DND-41 (cell line): Measurements from ENCODE around the gene CASQ1.

Experiments used
- EZH2 ChIP-seq: IDR thresholded peaks from 3 replicates; pipeline ENCODE4 v1.6.1; 2012; ENCODE audit warnings: borderline replicate concordance, low read depth, mild to moderate bottlenecking, moderate library complexity, low read length, inconsistent platforms; ENCODE audit not compliant: severe bottlenecking
- TF ChIP-seq, protein P1 (sequence below): IDR thresholded peaks from 2 replicates; pipeline ENCODE4 v1.5.1; 2012; ENCODE audit warnings: borderline replicate concordance, low read length, moderate library complexity, mild to moderate bottlenecking; ENCODE audit not compliant: poor library complexity, severe bottlenecking; ENCODE audit errors: extremely low read depth

DNA sequence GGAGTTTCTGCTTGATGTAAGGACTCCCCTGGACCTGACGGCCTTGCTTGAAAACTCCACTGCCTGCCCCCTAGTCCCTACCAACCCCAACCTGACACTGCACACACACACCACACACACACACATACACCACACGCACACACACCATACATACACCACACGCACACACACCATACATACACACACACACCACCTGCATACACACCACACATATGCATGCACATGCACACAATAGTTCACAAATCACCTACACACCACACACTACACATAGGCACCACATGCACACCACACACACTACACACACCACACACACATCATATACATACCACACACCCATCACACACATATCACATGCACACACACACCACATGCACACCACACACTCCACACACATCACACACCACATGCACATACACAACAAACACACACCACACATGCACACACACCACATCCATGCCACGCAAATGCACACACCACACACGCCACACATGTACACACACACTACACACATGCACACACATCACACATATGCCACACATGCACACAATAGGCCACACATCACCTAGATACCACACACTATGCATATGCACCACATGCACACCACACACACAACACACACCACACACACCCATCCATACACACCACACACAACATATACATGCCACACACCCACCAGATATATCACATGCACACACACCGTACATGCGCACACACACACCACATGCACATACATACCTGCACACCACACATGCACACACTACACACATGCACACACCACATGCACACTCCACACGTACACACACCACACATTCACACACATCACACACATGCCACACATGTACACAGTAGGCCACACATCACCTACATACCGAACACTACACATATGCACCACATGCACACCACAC is 3.7 kb downstream of the CASQ1 start:
- TF ChIP-seq, protein P1, sequence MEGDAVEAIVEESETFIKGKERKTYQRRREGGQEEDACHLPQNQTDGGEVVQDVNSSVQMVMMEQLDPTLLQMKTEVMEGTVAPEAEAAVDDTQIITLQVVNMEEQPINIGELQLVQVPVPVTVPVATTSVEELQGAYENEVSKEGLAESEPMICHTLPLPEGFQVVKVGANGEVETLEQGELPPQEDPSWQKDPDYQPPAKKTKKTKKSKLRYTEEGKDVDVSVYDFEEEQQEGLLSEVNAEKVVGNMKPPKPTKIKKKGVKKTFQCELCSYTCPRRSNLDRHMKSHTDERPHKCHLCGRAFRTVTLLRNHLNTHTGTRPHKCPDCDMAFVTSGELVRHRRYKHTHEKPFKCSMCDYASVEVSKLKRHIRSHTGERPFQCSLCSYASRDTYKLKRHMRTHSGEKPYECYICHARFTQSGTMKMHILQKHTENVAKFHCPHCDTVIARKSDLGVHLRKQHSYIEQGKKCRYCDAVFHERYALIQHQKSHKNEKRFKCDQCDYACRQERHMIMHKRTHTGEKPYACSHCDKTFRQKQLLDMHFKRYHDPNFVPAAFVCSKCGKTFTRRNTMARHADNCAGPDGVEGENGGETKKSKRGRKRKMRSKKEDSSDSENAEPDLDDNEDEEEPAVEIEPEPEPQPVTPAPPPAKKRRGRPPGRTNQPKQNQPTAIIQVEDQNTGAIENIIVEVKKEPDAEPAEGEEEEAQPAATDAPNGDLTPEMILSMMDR, result no peak
- TF ChIP-seq EZH2, result no peak
